Measurements from ENCODE around the gene EMD. TPM values are rescaled to one million over a fixed set of nuclear protein-coding genes. Genes with fewer than 3 reads are reported as not detected.

The EMD gene
- total RNA-seq, 1 experiment from 2014 or later = 115 TPM

DNA sequence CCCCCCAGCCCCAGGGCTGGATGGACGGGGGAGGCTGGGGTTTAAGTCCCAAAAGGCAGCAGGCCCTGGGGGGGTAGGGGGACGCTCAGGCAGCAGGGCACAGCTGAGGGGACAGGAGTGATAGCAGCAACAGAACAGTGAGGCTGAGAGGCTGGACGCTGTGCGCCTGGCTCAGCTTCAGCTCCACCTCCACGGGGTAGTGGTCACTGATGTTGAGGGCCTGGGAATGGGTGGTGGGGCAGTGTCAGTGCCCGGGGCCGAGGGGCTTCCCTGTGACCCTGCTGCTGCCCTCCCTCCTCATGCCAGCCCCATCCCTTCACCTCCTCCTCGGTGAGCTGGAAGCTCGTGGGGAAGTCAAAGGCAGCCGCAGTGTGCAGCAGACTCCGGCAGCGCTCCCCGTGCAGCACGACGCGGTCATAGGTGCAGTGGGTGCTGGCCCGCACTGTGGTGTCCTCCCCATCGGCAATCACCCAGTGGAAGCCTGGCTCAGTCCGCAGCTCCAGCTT, 23.6 kb downstream of the EMD start:
- Histone ChIP-seq H4K20me1 (ENCODE audit: control insufficient read depth, insufficient read depth, insufficient read length) (no peaks in the 10 kb centered on the region), H2AFZ (ENCODE audit: low read length) (no peak overlapping the region), H3K23me2 (ENCODE audit: insufficient read length, low read depth, low read length, poor library complexity, severe bottlenecking) (peaks cover 10% of the 10 kb centered on the region), H3K23ac (ENCODE audit: insufficient read length, low read depth, low read length) (no peak overlapping the region), H3K9me3 (ENCODE audit: control insufficient read depth, low read depth, low read length) (peaks cover 33% of the 10 kb centered on the region), H3K27ac (ENCODE audit: insufficient read length, low read depth, low read length) (no peak overlapping the region), H2AK5ac (ENCODE audit: insufficient read length, low read length) (no peak overlapping the region), H2BK20ac (ENCODE audit: low read depth, low read length, poor library complexity, severe bottlenecking) (no peak overlapping the region), H4K91ac (ENCODE audit: insufficient read length, low read depth, low read length) (no peak overlapping the region), H3T11ph (ENCODE audit: low read length) (no peak overlapping the region), H2BK120ac (ENCODE audit: low read depth, low read length, poor library complexity, severe bottlenecking) (no peak overlapping the region), H3K4me2 (ENCODE audit: insufficient read depth, insufficient read length, low read length) (no peak overlapping the region), H2BK5ac (ENCODE audit: insufficient read length, low read length) (no peak overlapping the region), H3K56ac (ENCODE audit: insufficient read length, low read depth, low read length) (no peak overlapping the region), H3K79me1 (ENCODE audit: insufficient read depth, low read depth, low read length, poor library complexity, severe bottlenecking) (no peaks in the 10 kb centered on the region), H4K8ac (replicated peaks; ENCODE audit: insufficient read length, low read depth, low read length) (no peak overlapping the region), H2BK15ac (ENCODE audit: low read depth, low read length) (no peak overlapping the region), H3K14ac (ENCODE audit: insufficient read depth, low read length) (no peak overlapping the region; the same call in 1 of the 2 replicates), H3K18ac (ENCODE audit: insufficient read length, low read depth, low read length) (no peak overlapping the region), H3K27me3 (ENCODE audit: insufficient read depth, low read length) (no peaks in the 10 kb centered on the region), H2BK12ac (ENCODE audit: insufficient read length, low read depth, low read length) (no peak overlapping the region), H4K5ac (ENCODE audit: insufficient read length, low read depth, low read length) (no peak overlapping the region), H3K9ac (ENCODE audit: extremely low read depth, insufficient read length, low read length) (no peak overlapping the region), H3K4ac (ENCODE audit: low read depth, low read length) (no peak overlapping the region), H3K4me1 (ENCODE audit: insufficient read depth, low read length) (no peaks in the 10 kb centered on the region), H3K79me2 (ENCODE audit: insufficient read depth, low read length) (peaks cover 3% of the 10 kb centered on the region; the same call in 1 of the 2 replicates)
- Mint-ChIP-seq H3K4me1 (peaks cover 0 to 15% of the 10 kb centered on the region in 2 experiments; a peak in 2 of 4 replicates), H3K27me3 (ENCODE audit: low read depth) (peaks cover 5% of the 10 kb centered on the region), H3K36me3 (ENCODE audit: insufficient read depth in 1 of 3, low read depth in 3 of 3) (peaks cover 30 to 49% (median 38%) of the 10 kb centered on the region in 3 experiments), H3K27ac (peak overlapping the region in 1 of 3 experiments; percentile 89; a peak in 2 of 7 replicates), H3K4me3 (no peak overlapping the region), H3K9me3 (peaks cover 77 to 80% of the 10 kb centered on the region in 2 experiments)
- TF ChIP-seq, protein P1, sequence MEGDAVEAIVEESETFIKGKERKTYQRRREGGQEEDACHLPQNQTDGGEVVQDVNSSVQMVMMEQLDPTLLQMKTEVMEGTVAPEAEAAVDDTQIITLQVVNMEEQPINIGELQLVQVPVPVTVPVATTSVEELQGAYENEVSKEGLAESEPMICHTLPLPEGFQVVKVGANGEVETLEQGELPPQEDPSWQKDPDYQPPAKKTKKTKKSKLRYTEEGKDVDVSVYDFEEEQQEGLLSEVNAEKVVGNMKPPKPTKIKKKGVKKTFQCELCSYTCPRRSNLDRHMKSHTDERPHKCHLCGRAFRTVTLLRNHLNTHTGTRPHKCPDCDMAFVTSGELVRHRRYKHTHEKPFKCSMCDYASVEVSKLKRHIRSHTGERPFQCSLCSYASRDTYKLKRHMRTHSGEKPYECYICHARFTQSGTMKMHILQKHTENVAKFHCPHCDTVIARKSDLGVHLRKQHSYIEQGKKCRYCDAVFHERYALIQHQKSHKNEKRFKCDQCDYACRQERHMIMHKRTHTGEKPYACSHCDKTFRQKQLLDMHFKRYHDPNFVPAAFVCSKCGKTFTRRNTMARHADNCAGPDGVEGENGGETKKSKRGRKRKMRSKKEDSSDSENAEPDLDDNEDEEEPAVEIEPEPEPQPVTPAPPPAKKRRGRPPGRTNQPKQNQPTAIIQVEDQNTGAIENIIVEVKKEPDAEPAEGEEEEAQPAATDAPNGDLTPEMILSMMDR (conservative IDR thresholded peaks at IDR 0.05) = no peak
- WGBS (ENCODE audit: extremely low coverage, insufficient read length, low lambda C conversion rate) = no CpG with 5 or more reads among the region's 19 CpGs
- no peak for DNase-seq
